T-helper 9 cell (primary cell): ENCODE results near the gene PCP4.
"Not testable (repeated sequence)": the region's sequence is repeated elsewhere in the genome, so short reads cannot be mapped to it uniquely, and the experiment has no call there.

Source experiments
- DNase-seq: peaks from one replicate; pipeline ENCODE4 v3.0.0-alpha.2; 2020

Gene PCP4

GRCh38 chr21:39869141-39869818, 2.0 kb downstream of the PCP4 start:
- no peak for DNase-seq

GRCh38 chr21:39873687-39874086, 6.4 kb downstream of the PCP4 start:
- DNase-seq = no peak

GRCh38 chr21:39874206-39874605, 7.0 kb downstream of the PCP4 start:
- no peak for DNase-seq

GRCh38 chr21:39874759-39875158, 7.5 kb downstream of the PCP4 start:
- DNase-seq = no peak

- no peak for DNase-seq
Observed at GRCh38 chr21:39881661-39882060, 14.4 kb downstream of the PCP4 start.

GRCh38 chr21:39882151-39882838, 15.1 kb downstream of the PCP4 start:
- DNase-seq = no peak

GRCh38 chr21:39882839-39883195, 15.6 kb downstream of the PCP4 start:
- no peak for DNase-seq

- DNase-seq = no peak
Observed at GRCh38 chr21:39885119-39885848, 18.0 kb downstream of the PCP4 start.

- DNase-seq = no peak
Observed at GRCh38 chr21:39888848-39889247, 21.6 kb downstream of the PCP4 start.

GRCh38 chr21:39891111-39891510, 23.9 kb downstream of the PCP4 start:
- DNase-seq = no peak

- DNase-seq = not testable (repeated sequence)
Observed at GRCh38 chr21:39891863-39892262, 24.6 kb downstream of the PCP4 start.

- DNase-seq = no peak
Observed at GRCh38 chr21:39900491-39900890, 33.3 kb downstream of the PCP4 start.

- no peak for DNase-seq
Observed at GRCh38 chr21:39900911-39901310, 33.7 kb downstream of the PCP4 start.

- no peak for DNase-seq
Observed at GRCh38 chr21:39902986-39903385, 35.7 kb downstream of the PCP4 start.

GRCh38 chr21:39904457-39904856, 37.2 kb downstream of the PCP4 start:
- DNase-seq = no peak

- no peak for DNase-seq
Observed at GRCh38 chr21:39908265-39908923, 41.2 kb downstream of the PCP4 start.

GRCh38 chr21:39911286-39912199, 44.3 kb downstream of the PCP4 start:
- DNase-seq = no peak

GRCh38 chr21:39913706-39914305, 46.6 kb downstream of the PCP4 start:
- DNase-seq = no peak

GRCh38 chr21:39915881-39916280, 48.6 kb downstream of the PCP4 start:
- no peak for DNase-seq

- DNase-seq = no peak
Observed at GRCh38 chr21:39918558-39918957, 51.3 kb downstream of the PCP4 start.

GRCh38 chr21:39923476-39923875, 56.2 kb downstream of the PCP4 start:
- no peak for DNase-seq
